ENCODE results near the gene GOLGA8M.
"Not testable (repeated sequence)": the region's sequence is repeated elsewhere in the genome, so short reads cannot be mapped to it uniquely, and the experiment has no call there.

The GOLGA8M gene

DNA sequence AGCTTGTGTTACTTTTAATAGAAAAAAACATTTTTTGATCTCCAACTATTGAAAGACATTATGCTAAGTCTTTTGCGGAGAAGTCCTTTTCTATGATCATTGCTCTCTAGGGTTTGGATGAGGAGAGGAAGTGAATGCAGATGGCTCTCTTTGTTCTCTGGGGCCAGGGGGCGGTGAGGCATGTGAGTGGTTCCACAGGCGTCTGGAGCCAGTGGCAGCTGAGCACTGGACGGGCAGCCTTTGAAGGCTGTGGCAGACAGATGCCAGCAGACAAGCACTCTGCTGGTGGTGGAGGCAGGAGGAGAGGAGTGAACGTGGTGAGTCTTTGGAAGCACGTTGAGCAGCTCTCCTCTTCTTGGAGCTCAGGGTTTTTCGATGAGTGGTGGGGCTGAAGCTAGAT, 51.5 kb downstream of the GOLGA8M start:
- not testable (repeated sequence) for DNase-seq

DNA sequence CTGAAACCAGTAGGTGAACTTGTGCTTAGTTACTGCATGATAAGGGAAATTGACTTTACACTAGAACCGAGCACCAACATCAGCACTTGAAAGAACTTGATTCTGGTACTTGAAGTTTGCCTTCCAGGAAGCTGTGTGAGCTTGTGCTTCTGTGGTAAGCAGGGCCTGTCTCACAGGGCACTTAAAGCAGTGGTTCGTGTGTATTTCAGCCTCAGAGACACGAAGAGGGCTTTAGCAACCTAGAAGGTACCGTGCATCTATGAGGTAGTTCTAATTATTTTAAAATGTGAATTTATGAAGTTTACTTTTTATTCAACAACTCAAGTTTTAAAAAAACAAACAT, 56.2 kb downstream of the GOLGA8M start:
- not testable (repeated sequence) for DNase-seq

GRCh38 chr15:28655329-28656017, 56.7 kb downstream of the GOLGA8M start:
- not testable (repeated sequence) for DNase-seq

DNA sequence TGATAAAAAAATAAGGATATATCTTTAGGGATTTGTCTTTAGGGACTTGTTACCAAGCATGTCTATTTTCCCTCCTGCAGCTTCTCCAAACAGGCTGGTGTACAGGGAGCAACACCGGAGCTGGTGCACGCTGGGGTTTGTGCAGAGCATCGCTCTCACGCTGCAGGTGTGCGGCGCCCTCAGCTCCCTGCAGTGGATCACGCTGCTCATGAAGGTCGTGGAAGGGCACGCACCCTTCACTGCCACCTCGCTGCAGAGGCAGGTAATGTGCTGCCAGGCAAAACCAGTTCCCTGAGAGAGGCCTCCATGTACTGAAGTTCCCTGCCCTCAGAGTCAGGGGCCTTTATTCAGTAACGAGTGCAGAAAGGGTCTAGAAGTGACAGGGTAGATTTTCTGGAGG, 58.0 kb downstream of the GOLGA8M start:
- not testable (repeated sequence) for DNase-seq

- not testable (repeated sequence) for DNase-seq
These were observed 59.7 kb downstream of the GOLGA8M start for GRCh38 chr15:28652538-28652937.
